Retinal pigment epithelial cell (primary cell): ENCODE data around the gene KLHL36.
A peak's percentile ranks its signal among the peaks of the same experiment; 100 is the strongest.
"Not testable (repeated sequence)": the region's sequence is repeated elsewhere in the genome, so short reads cannot be mapped to it uniquely, and the experiment has no call there.

Experiments
- DNase-seq: peaks from one replicate; pipeline ENCODE4 v3.0.0-alpha.2; 2010; ENCODE audit warnings: low read depth
- H3K4me3 ChIP-seq: 2 replicates; pipeline ENCODE4 v1.5.1; 2011; ENCODE audit warnings: mild to moderate bottlenecking, low read length, control low read depth, moderate library complexity
- CTCF ChIP-seq: conservative IDR thresholded peaks from 2 replicates; pipeline ENCODE4 v1.5.1; 2011; ENCODE audit warnings: low read depth, low read length, control low read depth, inconsistent platforms

KLHL36 gene

GRCh38 chr16:84616515-84616914, 31.8 kb upstream of the KLHL36 start:
- DNase-seq, result no peak
- no peak for TF ChIP-seq CTCF
- peak overlapping the region; percentile 71 for H3K4me3 ChIP-seq

- peak overlapping the region; percentile 71 for H3K4me3 ChIP-seq
- TF ChIP-seq CTCF, result no peak
- DNase-seq, result no peak
Observed at GRCh38 chr16:84617041-84617790, 31.1 kb upstream of the KLHL36 start.

GRCh38 chr16:84617791-84618580, 30.3 kb upstream of the KLHL36 start, which contains the start of gene COTL1:
Gene COTL1, minus strand, starts transcription at chr16:84618078. Its CDS starts 164 bp downstream, at chr16:84617914.
- DNase-seq, result peak; percentile 92
- peak within 1 kb of the TSS; percentile 71 for H3K4me3 ChIP-seq
- no peak for TF ChIP-seq CTCF

- DNase-seq, result peak; percentile 76
- TF ChIP-seq CTCF, result no peak
- H3K4me3 ChIP-seq, result peak overlapping the region; percentile 17
Observed at GRCh38 chr16:84618581-84619460, 29.5 kb upstream of the KLHL36 start.

- not testable (repeated sequence) for H3K4me3 ChIP-seq, DNase-seq
Observed at GRCh38 chr16:84620913-84621312, 27.4 kb upstream of the KLHL36 start.

- no peak for TF ChIP-seq CTCF
- no peak for DNase-seq
- no peak overlapping the region for H3K4me3 ChIP-seq
Observed at GRCh38 chr16:84625556-84625955, 22.8 kb upstream of the KLHL36 start.

- DNase-seq, result no peak
- no peak overlapping the region for H3K4me3 ChIP-seq
- no peak for TF ChIP-seq CTCF
Observed at GRCh38 chr16:84628226-84628731, 20.0 kb upstream of the KLHL36 start.
